K562 (cell line): Measurements from ENCODE around the gene NODAL. TPM values are rescaled to one million over a fixed set of nuclear protein-coding genes. Genes with fewer than 3 reads are reported as not detected.
A peak's percentile ranks its signal among the peaks of the same experiment; 100 is the strongest.

Experiments
- ATAC-seq: fragments of 200-7000 bp; cut with Tn5 transposase; 3 replicates; pipeline ENCODE4 v1.9.1; 2020; ENCODE audit warnings: moderate library complexity
- BruUV-seq: library from RNA; stranded (reverse); fragments of 400-500 nt; replicated peaks from 2 replicates; lab custom pipeline; 2021; lab: Mats Ljungman, UMichigan
- CTCF ChIA-PET: fragments of 300-600 bp; formaldehyde crosslinking; extraction: SDS; loops from one replicate; lab custom pipeline; 2021; ENCODE audit warnings: low intra/inter-chr PET ratio; lab: Yijun Ruan, JAX
- POLR2A ChIA-PET: fragments of 300-600, 350-650 bp; sonication (Branson Sonifier 250); formaldehyde crosslinking; extraction: SDS; loops from one replicate; lab custom pipeline; 2021; ENCODE audit warnings: antibody characterized with exemption, inconsistent platforms; lab: Yijun Ruan, JAX
- DNase-seq, 4 experiments: peaks; one replicate each; pipeline versions ENCODE4 v3.0.0 to v3.0.0-alpha.2; 2011 to 2018; ENCODE audit warnings: low spot score in 3 of 4, mixed read lengths in 3 of 4; ENCODE audit errors: extremely low read depth in 1 of 4
- FAIRE-seq: peaks from 2 replicates; lab custom pipeline; 2011; peaks lifted over from hg19 to GRCh38; lab: Jason Lieb, UNC
- H2AFZ ChIP-seq: 2 replicates; pipeline ENCODE4 v1.6.0; 2011; ENCODE audit warnings: low read depth, low read length, control low read depth, inconsistent platforms
- H3K27ac ChIP-seq: fragments of 200-600 bp; 3 replicates; pipeline ENCODE4 v1.8.0; 2011; ENCODE audit warnings: low read depth, mild to moderate bottlenecking, control low read depth, inconsistent platforms, low read length, moderate library complexity, mixed read lengths; ENCODE audit errors: extremely low read depth
- H3K27me3 ChIP-seq, 2 experiments: fragments of 300-600 bp in 1 of 2; 2 replicates in 1 of 2; 3 replicates in 1 of 2; pipeline versions ENCODE4 v1.6.0 to v1.8.0; 2011; ENCODE audit warnings: inconsistent platforms in 2 of 2, low read length in 2 of 2, mild to moderate bottlenecking in 1 of 2, mixed read lengths in 1 of 2, moderate library complexity in 1 of 2; ENCODE audit not compliant: control insufficient read depth in 2 of 2, insufficient read depth in 2 of 2
- H3K36me3 ChIP-seq: fragments of 300-600 bp; 3 replicates; pipeline ENCODE4 v1.8.0; 2011; ENCODE audit warnings: mild to moderate bottlenecking, low read length, inconsistent platforms; ENCODE audit not compliant: control insufficient read depth, insufficient read depth
- H3K4me1 ChIP-seq, 2 experiments: fragments of 200-600 bp in 1 of 2; replicated peaks in 1 of 2; 2 replicates in 1 of 2; 3 replicates in 1 of 2; pipeline versions ENCODE4 v1.5.1 to v1.8.0; 2011; ENCODE audit warnings: inconsistent platforms in 2 of 2, low read length in 2 of 2, mild to moderate bottlenecking in 1 of 2, mixed read lengths in 1 of 2, moderate library complexity in 1 of 2; ENCODE audit not compliant: control insufficient read depth in 2 of 2, insufficient read depth in 2 of 2
- H3K4me2 ChIP-seq: 2 replicates; pipeline ENCODE4 v1.6.1; 2011; ENCODE audit warnings: low read length, control low read depth, inconsistent platforms, mixed read lengths; ENCODE audit not compliant: insufficient read depth
- H3K4me3 ChIP-seq: fragments of 200-600 bp; sonication (generic), shearing (Covaris generic); 2 replicates; pipeline ENCODE4 v1.5.1; 2016; ENCODE audit warnings: control low read depth, inconsistent platforms
- H3K79me2 ChIP-seq: fragments of 200-600 bp; 3 replicates; pipeline ENCODE4 v1.8.0; 2011; ENCODE audit warnings: low read length, inconsistent platforms; ENCODE audit not compliant: control insufficient read depth, insufficient read depth
- H3K9ac ChIP-seq, 2 experiments: 2 replicates each; pipeline versions ENCODE4 v1.6.0 to v1.6.1; 2011; ENCODE audit warnings: low read depth in 2 of 2, low read length in 2 of 2, control low read depth in 1 of 2, inconsistent platforms in 1 of 2, mild to moderate bottlenecking in 1 of 2, mixed read lengths in 1 of 2; ENCODE audit not compliant: insufficient read depth in 1 of 2
- H3K9me1 ChIP-seq: one replicate; pipeline ENCODE4 v1.6.0; 2011; ENCODE audit warnings: inconsistent platforms, mild to moderate bottlenecking, low read length, moderate library complexity; ENCODE audit not compliant: control insufficient read depth, insufficient read depth
- H3K9me3 ChIP-seq: replicated peaks from 2 replicates; pipeline ENCODE4 v1.5.1; 2011; ENCODE audit warnings: low read depth, low read length, inconsistent platforms; ENCODE audit not compliant: control insufficient read depth, insufficient read depth
- H4K20me1 ChIP-seq: replicated peaks from 2 replicates; pipeline ENCODE4 v1.6.1; 2011; ENCODE audit warnings: low read length, inconsistent platforms, mixed read lengths; ENCODE audit not compliant: control insufficient read depth, insufficient read depth
- ARNT ChIP-seq, 2 experiments: fragments of 450-650 bp; IDR thresholded peaks; 2 replicates each; pipeline ENCODE4 v1.6.1; 2016; ENCODE audit warnings: mild to moderate bottlenecking in 1 of 2
- BCL6 ChIP-seq: fragments of 250-450 bp; sonication (Bioruptor Pico); IDR thresholded peaks from 2 replicates; pipeline ENCODE4 v1.4.0; 2020
- BCOR ChIP-seq: fragments of 450-650 bp; IDR thresholded peaks from 2 replicates; pipeline ENCODE4 v1.6.1; 2016
- CBX2 ChIP-seq: fragments of 200-600 bp; sonication (generic); IDR thresholded peaks from one replicate; pipeline ENCODE4 v1.6.1; 2012; ENCODE audit warnings: mild to moderate bottlenecking, low read length, inconsistent platforms; ENCODE audit not compliant: insufficient read depth, poor library complexity, severe bottlenecking
- RBM25 ChIP-seq: fragments of 200-400 bp; formaldehyde crosslinking; IDR thresholded peaks from 2 replicates; pipeline ENCODE4 v1.6.1; 2018; ENCODE audit warnings: low read length, low read depth, moderate library complexity; ENCODE audit not compliant: severe bottlenecking
- WGBS: fragments of 100-300 bp; shearing (Covaris generic); methylation state at CpG from one replicate; pipeline ENCODE4 v1.1.6; 2016; ENCODE audit warnings: low coverage, mixed read lengths; ENCODE audit not compliant: insufficient coverage; ENCODE audit errors: missing lambda C conversion rate; 5-methylcytosine and 5-hydroxymethylcytosine counted together
- in situ Hi-C: fragments of 300-500 bp; cut with MboI; formaldehyde crosslinking; loops from 4 replicates; pipeline ENCODE4 v1.15.0; 2018; ENCODE audit warnings: inconsistent platforms, mixed read lengths
- intact Hi-C: fragments of 100-400 bp; cut with micrococcal nuclease; formaldehyde crosslinking; loops from 2 replicates; pipeline ENCODE4 v1.14.2; 2022
- polyA plus RNA-seq, 8 experiments: library from polyadenylated mRNA; depleted of rRNA in 4 of 8; stranded (reverse) in 5 of 8; unstranded in 3 of 8; fragments of >200 nt; fragmentation: Nextera tagmentation in 2 of 8; fragmentation: Illumina TruSeq in 1 of 8; extraction: Ambion mirVana in 2 of 8; extraction: Trizol in 1 of 8; gene quantifications; 2 replicates each; pipeline versions ENCODE4 v1.2.1 to v1.2.3, GENCODE V29; 2011 to 2014; ENCODE audit warnings: inconsistent platforms in 1 of 8, missing spikeins in 1 of 8
- total RNA-seq, 7 experiments: library from RNA; depleted of rRNA in 6 of 7; stranded (reverse); fragments of >200 nt in 6 of 7; fragmentation: Illumina TruSeq in 2 of 7; extraction: Trizol in 2 of 7; gene quantifications; 2 replicates each; pipeline versions ENCODE4 v1.2.1 to v1.2.3, GENCODE V29; 2011 to 2021; ENCODE audit warnings: low replicate concordance in 1 of 7

The NODAL gene
- total and polyA plus RNA-seq, 9 of the 15 experiments (the other 6 are each of a cell fraction or from before 2014, with no cell fraction given) = not detected

DNA sequence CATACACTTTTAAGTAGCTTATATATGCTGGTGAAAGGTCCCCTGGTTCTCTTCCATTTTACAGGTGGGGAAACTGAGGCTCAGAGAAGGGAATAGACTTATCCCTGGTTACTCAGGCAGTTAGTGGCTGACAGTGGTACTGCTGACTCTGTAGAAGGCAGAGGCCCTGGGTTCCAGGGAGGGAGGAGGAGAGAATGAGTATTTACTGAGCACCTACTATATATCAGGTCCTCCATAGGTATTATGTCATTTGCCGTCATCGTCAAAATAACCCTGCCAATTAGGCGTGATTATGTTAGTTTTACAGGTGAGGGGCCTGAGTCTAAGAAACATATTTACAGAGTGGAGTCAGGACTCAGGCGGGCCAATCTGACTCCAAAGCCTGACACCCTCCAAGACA is 23.8 kb upstream of the NODAL start:
- DNase-seq = no peak
- H3K4me2 ChIP-seq = no peak overlapping the region
- H4K20me1 ChIP-seq = 0 out of 2 replicates have a peak, but pooled peaks cover 7% of the 10 kb centered on the region
- peak; percentile 43; the same call in 1 of the 2 replicates for TF ChIP-seq BCOR
- TF ChIP-seq BCL6 (CRISPR knock-in tag) = no peak
- no peak for TF ChIP-seq ARNT (IDR thresholded peaks at IDR 0.05)
- no peak for TF ChIP-seq CBX2
- TF ChIP-seq RBM25 = peak; percentile 4
- TF ChIP-seq, all 486 proteins: peak for 2
- Histone ChIP-seq H3K4me1 (peaks cover 0 to 4% of the 10 kb centered on the region in 2 experiments; a peak in 1 of 5 replicates), H3K27ac (no peak overlapping the region), H3K9me1 (no peaks in the 10 kb centered on the region), H3K9me3 (no peaks in the 10 kb centered on the region), H3K4me3 (no peak overlapping the region), H3K36me3 (no peaks in the 10 kb centered on the region; the same call in 2 of the 3 replicates), H3K27me3 (peaks cover 44 to 69% of the 10 kb centered on the region in 2 experiments), H3K79me2 (no peaks in the 10 kb centered on the region), H2AFZ (no peak overlapping the region), H3K9ac (no peak overlapping the region)
- 50% methylated on average over 4 of the region's 4 CpGs for WGBS
- POLR2A ChIA-PET = interaction anchor here (0.6 kb wide), 1 partner anchor 83 kb away, joined by 3 read pairs; no protein-coding TSS in a partner anchor
- in situ Hi-C loops (loop anchor here (10.0 kb wide), 1 partner anchor 420 kb away; the partner anchor contains the start of gene PCBD1), intact Hi-C loops (no loop called here)
- CTCF ChIA-PET = no interaction called here
- FAIRE-seq (no peak), ATAC-seq (no peak)
- BruUV-seq = no TSS peak
